Putamen (tissue), 1 donor: ENCODE data around the gene SGO2.

ENCODE experiments used
- DNase-seq: peaks from one replicate; pipeline ENCODE4 v3.0.0-alpha.2; 2016; ENCODE audit warnings: low spot score

Gene SGO2

DNA sequence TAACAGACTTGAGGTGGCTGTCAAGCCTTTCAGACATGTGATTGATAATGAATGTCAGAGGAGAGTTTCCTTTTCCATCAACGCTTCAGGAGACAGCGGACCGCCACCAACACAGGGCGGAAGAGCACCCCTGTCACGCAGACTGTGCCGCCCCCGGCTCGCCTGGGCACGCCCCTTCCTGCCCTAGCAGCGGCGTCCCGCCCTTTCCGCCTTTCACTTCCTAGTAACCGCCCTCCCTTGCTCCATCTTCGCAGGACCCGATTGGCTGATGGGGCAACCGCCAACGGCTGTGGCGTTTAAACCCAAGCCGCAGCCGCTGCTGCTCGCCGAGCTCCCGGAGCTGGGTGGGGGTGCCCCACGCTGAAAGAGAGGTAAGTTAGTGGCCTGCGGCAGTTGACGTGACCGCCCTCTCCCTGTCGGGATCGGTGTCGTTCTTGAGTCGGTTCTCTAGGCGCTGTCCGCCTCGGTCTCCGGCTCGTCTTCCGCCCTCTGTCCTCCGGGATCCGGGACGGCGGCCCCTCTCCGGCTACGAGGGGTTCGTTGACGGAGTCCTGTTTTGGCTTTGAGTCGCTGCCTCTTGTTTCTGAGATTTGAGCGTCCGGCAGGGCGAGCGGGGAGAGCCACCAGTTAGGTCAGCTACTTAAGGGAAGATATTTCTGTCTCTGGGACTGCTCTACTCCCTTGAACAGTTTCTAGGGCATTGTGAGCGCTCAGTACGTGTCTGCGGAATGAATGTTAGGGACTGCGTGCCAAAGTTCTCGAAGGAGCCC, at the start of gene SGO2:
Gene SGO2 (plus strand): TSS at position 326 of the 770 bp plus-strand sequence. CDS start 6,769 bp downstream, outside the sequence.
- peak; percentile 96 for DNase-seq

- no peak for DNase-seq
Measured at GRCh38 chr2:200476836-200477235, 49.2 kb upstream of the SGO2 start.

DNA sequence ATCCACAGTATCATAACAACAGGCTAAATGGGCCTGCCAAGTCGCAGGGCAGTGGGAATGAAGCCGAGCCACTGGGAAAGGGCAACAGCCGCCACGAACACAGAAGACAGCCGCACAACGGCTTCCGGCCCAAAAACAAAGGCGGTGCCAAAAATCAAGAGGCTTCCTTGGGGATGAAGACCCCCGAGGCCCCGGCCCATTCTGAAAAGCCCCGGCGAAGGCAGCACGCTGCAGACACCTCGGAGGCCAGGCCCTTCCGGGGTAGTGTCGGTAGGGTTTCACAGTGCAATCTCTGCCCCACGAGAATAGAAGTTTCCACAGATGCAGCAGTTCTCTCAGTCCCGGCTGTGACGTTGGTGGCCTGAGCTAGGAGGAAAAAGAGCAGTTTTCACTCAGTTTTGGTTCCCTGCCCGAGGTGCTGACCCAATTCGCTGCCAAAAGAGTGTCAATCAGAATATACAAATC, 48.3 kb upstream of the SGO2 start:
- DNase-seq = no peak

DNA sequence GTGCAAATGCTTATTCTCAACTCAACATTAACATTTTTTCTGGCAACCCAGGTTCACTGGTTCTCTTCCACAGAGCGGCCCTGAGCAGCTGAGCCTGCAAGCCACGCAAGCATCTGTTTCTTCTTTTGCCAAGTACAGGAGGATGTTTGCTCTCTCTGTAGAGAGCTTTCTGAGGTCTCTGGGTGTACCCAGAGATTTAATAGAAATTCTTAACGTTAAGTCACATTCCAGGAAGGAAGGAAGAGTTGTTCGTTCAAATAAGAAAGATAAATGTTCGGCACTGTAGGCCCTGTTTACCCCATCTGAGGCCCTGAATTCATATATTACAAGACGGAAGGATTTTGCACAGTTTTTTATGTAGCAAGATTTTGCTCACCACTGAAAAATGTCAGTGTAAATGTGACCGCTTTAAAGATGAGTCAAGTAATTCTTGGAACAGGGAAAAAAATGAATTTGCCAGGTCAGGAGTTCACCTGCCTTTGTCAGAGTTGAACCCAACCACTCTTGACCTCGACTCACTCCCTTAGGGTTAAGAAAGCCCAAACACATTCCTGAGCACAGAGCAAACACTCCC, 46.2 kb upstream of the SGO2 start:
- no peak for DNase-seq

GRCh38 chr2:200482194-200482593, 43.8 kb upstream of the SGO2 start:
- no peak for DNase-seq

GRCh38 chr2:200483729-200484198, 42.2 kb upstream of the SGO2 start:
- no peak for DNase-seq

- no peak for DNase-seq
Measured at GRCh38 chr2:200484934-200485333, 41.1 kb upstream of the SGO2 start.

DNA sequence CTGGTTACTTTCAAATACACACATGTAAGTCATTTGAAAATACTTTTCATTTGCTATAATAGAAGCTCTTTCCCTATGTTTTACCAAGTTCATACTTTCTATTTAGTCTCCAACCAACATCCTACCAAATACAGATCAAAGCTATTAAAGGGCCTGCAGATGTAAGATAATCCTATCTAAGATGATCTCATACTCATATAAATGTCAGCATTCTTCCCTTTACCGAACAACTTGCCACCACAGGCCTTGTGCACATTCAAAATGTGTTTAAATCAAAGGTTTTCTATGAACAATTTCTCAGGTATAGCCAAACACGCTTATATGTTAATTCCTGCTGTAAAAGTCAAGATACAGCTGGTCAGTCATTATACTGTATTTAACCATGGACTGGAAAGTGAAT, 39.5 kb upstream of the SGO2 start:
- no peak for DNase-seq

- DNase-seq = no peak
Measured at GRCh38 chr2:200488169-200488568, 37.8 kb upstream of the SGO2 start.

DNA sequence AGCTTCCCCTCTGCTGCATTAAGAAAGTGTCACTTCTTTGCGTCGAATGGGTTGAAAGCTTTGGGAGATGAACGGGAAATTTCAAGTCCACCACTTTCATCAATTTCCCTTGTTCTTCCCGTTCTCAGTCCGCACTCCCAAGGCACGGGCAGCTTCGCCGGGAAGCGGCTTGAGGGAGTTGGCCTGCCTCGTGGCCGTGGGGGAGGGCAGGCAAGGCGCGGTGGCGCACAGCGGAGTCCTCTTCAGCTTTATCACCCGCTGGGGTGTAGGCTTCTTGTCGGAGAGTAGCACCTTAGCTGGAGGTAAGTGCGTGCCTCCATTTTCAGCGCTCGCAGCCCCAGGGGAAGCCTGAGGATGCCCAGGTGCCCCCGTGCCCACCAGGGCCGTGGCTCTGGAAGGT, 36.0 kb upstream of the SGO2 start:
- DNase-seq = no peak

GRCh38 chr2:200492656-200493055, 33.4 kb upstream of the SGO2 start:
- no peak for DNase-seq

- DNase-seq = no peak
Measured at GRCh38 chr2:200494048-200494447, 32.0 kb upstream of the SGO2 start.

DNA sequence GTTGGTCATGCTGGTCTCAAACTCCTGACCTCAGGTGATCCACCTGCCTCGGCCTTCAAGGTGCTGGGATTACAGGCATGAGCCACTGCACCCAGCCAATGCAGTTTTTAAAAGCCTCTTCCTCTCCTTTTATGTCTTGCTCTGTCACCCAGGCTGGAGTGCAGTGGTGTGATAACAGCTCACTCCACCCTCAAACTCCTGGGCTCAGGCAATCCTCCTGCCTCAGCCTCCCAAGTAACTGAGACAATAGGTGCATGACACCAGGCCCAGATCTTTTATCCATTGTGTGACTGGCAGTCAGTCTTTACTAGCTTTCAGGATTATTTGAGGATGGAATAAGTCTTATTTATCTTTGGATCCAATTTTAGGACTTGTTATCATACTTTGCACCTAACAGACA, 29.3 kb upstream of the SGO2 start:
- no peak for DNase-seq

DNA sequence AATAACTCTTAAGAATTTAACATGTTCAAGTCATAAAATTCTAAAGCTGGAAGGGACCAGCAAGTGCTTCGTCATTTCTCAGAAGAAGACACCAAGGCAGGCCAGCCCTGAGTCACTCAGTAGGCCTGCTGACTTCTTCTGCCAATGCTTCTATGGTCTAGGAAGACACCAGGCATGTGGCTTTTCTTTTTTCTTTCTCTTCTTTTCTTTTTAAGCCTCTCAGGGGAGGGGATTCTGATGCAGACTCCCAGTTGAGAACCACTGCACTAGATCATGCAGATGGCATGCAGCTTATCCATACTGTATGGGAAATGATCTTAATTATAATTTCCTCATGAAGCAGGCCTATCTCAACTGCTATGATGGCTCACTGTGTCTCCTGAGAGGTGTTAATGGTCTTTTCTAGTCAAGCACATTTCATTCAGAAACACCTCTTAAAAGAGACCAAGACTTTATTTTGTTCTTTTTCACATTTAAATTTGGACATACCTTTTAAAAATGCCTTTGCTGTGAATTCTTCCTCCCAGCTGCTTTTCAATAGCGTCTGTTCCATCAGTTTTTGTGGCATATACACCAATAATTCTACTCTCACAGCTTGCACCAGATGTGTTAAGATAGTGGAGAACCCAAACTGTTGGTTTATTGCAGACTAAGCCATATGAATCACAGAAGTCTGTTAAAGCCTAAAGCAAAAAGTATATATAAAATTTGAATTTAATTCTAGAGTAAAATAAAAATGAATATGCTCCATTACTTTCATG, 27.4 kb upstream of the SGO2 start:
- DNase-seq = no peak

DNA sequence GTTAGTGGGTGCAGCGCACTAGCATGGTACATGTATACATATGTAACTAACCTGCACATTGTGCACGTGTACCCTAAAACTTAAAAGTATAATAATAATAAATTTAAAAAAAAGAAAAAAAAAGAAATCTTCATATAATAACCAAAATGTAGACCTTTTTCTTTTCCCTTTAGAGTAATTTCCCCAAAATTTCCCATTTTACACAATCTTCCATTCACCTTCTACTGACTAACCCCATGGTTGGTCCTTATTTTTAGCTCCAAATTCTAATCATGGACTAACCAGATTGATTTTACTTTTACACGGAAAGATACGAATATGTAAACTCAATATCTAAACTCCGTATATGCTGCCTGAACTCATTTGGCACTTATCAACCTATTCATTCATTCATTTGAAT, 23.8 kb upstream of the SGO2 start:
- DNase-seq = no peak

GRCh38 chr2:200506679-200507078, 19.3 kb upstream of the SGO2 start:
- DNase-seq = no peak

- DNase-seq = no peak
Measured at GRCh38 chr2:200507179-200507578, 18.8 kb upstream of the SGO2 start.

DNA sequence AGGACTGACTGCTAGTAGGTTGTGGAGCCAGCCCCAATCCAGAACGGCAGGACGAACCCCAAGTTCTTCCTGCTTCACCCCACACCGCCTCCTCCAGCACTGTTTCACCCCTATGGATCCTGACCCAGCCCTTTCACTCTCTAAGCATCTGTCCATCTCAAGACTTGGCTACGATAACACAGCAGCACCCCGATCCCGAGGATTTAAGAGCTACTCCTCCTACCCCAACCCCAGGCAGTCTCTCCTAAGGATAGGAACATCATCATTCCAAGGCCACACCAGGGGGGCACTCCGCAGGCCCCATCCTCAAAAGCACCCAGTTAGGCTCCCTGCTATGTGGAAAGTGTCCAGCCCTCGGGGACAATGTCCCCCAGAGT, 16.8 kb upstream of the SGO2 start:
- DNase-seq = no peak

DNA sequence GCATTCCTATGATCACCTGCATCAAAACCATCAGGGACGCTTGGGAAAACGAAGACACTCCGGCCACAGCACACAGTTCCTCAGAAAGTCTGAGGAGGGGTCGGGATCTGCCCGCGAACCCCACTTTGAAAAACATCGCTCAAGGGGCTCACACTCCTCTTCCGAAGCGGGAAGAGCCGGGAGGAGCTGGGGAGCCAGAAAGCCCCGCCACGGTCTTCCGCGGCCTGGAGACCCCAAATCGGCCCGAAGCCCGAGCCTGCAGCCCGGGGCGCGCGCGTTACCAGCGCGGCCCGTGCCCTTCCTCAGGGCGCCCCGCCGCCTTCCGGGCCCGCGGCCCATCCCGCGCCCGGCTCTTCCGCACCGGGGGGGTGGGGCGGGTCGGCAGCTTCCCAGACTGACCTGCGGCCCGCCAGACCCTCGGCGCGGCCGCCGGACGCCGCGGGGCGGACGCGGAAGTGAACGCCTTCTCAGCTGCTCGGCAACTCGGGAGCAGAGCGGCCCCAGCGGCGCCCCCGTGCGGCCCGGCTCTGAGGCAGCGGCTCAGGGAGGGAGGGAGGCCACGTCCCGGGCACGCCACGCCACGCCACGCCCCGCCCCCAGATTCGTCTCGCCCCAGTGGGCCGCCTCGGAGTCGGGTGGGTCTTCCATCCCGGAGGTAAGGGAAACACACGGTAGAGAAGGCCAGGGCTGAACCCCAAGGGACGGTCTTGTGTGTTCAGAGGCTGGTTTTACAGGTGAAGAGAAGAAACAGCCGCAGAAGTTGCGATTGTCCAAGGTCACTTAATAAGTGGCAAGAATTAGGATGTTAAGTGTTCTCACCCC, 16.2 kb upstream of the SGO2 start, which contains the start of gene KCTD18:
Gene KCTD18 (minus strand): TSS at position 457 of the 822 bp plus-strand sequence. CDS start 3,052 bp downstream, outside the sequence.
- DNase-seq = peak; percentile 89

DNA sequence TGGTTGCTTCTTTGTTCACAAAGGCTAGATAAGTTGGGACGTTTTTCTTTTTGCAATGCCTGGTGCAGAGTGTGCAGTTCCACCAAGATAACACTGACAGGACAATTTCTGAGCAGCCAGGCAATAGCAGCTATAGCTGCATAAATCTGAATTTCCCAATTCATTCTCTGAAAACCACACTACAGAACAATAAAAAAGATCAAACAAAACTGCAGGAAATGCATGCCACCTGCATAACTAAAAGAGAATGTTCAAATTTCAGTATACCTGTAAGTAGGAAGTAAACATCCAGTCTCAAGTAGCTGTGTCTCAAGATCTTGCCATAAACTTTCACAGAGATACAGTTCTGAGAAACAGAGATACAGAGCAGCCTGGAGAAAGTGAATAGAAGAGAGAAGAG, 10.9 kb upstream of the SGO2 start:
- DNase-seq = no peak

- no peak for DNase-seq
Measured at GRCh38 chr2:200523158-200523557, 2.8 kb upstream of the SGO2 start.

GRCh38 chr2:200523604-200524003, 2.4 kb upstream of the SGO2 start:
- no peak for DNase-seq
